ENCODE data around the gene ATP8A1. TPM values are rescaled to one million over a fixed set of nuclear protein-coding genes. Genes with fewer than 3 reads are reported as not detected.

Gene ATP8A1
- total RNA-seq, 2 experiments from 2014 or later = 80.0 to 141 TPM

- Histone ChIP-seq H3K9me2 (ENCODE audit: insufficient read depth, low read length) (no peaks in the 10 kb centered on the region), H2AFZ (ENCODE audit: low read length) (no peak overlapping the region), H3K4me1 (ENCODE audit: insufficient read depth, low read length, poor library complexity, severe bottlenecking) (no peaks in the 10 kb centered on the region), H4K20me1 (ENCODE audit: insufficient read depth, low read length) (no peaks in the 10 kb centered on the region), H3K4me2 (ENCODE audit: low read length) (no peak overlapping the region), H3K27ac (ENCODE audit: low read depth, low read length, poor library complexity, severe bottlenecking) (no peak overlapping the region), H3K9me3 (ENCODE audit: low read length) (no peaks in the 10 kb centered on the region), H3K4me3 (ENCODE audit: low read depth, low read length, poor library complexity, severe bottlenecking) (no peak overlapping the region), H3K36me3 (ENCODE audit: insufficient read depth, low read length) (no peaks in the 10 kb centered on the region), H3K79me2 (ENCODE audit: insufficient read depth, low read depth, low read length) (no peaks in the 10 kb centered on the region)
- intact Hi-C loops (cut with micrococcal nuclease; ENCODE audit: unreplicated experiment) = no loop called here
- no peak for DNase-seq (ENCODE audit: low spot score)
- ChIA-PET POLR2A (interaction anchor here (0.8 to 6.8 kb wide), 3 partner anchors 12 to 30 kb away, joined by 3 to 54 read pairs (median 3); no protein-coding TSS in a partner anchor), CTCF (ENCODE audit: unreplicated experiment) (no interaction called here)
- TF ChIP-seq, protein P1, sequence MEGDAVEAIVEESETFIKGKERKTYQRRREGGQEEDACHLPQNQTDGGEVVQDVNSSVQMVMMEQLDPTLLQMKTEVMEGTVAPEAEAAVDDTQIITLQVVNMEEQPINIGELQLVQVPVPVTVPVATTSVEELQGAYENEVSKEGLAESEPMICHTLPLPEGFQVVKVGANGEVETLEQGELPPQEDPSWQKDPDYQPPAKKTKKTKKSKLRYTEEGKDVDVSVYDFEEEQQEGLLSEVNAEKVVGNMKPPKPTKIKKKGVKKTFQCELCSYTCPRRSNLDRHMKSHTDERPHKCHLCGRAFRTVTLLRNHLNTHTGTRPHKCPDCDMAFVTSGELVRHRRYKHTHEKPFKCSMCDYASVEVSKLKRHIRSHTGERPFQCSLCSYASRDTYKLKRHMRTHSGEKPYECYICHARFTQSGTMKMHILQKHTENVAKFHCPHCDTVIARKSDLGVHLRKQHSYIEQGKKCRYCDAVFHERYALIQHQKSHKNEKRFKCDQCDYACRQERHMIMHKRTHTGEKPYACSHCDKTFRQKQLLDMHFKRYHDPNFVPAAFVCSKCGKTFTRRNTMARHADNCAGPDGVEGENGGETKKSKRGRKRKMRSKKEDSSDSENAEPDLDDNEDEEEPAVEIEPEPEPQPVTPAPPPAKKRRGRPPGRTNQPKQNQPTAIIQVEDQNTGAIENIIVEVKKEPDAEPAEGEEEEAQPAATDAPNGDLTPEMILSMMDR (conservative IDR thresholded peaks at IDR 0.05; ENCODE audit: low read length) = no peak
- no TSS peak for BruUV-seq (replicated peaks)
Observed at GRCh38 chr4:42690537-42690936, 33.6 kb upstream of the ATP8A1 start.

GRCh38 chr4:42683393-42683792, 26.5 kb upstream of the ATP8A1 start:
- no peak for DNase-seq (ENCODE audit: low spot score)
- Histone ChIP-seq H3K4me3 (ENCODE audit: low read depth, low read length, poor library complexity, severe bottlenecking) (no peak overlapping the region), H3K79me2 (ENCODE audit: insufficient read depth, low read depth, low read length) (no peaks in the 10 kb centered on the region), H3K36me3 (ENCODE audit: insufficient read depth, low read length) (peaks cover 12% of the 10 kb centered on the region), H4K20me1 (ENCODE audit: insufficient read depth, low read length) (no peaks in the 10 kb centered on the region), H3K4me1 (ENCODE audit: insufficient read depth, low read length, poor library complexity, severe bottlenecking) (peaks cover 23% of the 10 kb centered on the region), H2AFZ (ENCODE audit: low read length) (peak overlapping the region; percentile 43; the same call in 1 of the 2 replicates), H3K9me2 (ENCODE audit: insufficient read depth, low read length) (no peaks in the 10 kb centered on the region), H3K9me3 (ENCODE audit: low read length) (peaks cover 16% of the 10 kb centered on the region; the same call in 1 of the 2 replicates), H3K27ac (ENCODE audit: low read depth, low read length, poor library complexity, severe bottlenecking) (no peak overlapping the region), H3K4me2 (ENCODE audit: low read length) (no peak overlapping the region)
- BruUV-seq (replicated peaks) = no TSS peak
- ChIA-PET POLR2A (interaction anchor here (0.6 to 1.9 kb wide), 4 partner anchors 9 to 391 kb away, joined by 3 to 9 read pairs (median 3); no protein-coding TSS in a partner anchor), CTCF (ENCODE audit: unreplicated experiment) (no interaction called here)
- no peak for TF ChIP-seq EZH2phosphoT487 (IDR thresholded peaks at IDR 0.05; ENCODE audit: borderline replicate concordance, low read depth, low read length)
- TF ChIP-seq, protein P1 (conservative IDR thresholded peaks at IDR 0.05; ENCODE audit: low read length) = no peak
- intact Hi-C loops (cut with micrococcal nuclease; ENCODE audit: unreplicated experiment) = no loop called here

- TF ChIP-seq, protein P1 (conservative IDR thresholded peaks at IDR 0.05; ENCODE audit: low read length) = no peak
- no peak for TF ChIP-seq EZH2phosphoT487 (IDR thresholded peaks at IDR 0.05; ENCODE audit: borderline replicate concordance, low read depth, low read length)
- H3K4me3 ChIP-seq (ENCODE audit: low read depth, low read length, poor library complexity, severe bottlenecking) = peak overlapping the region; percentile 15
- H3K9me3 ChIP-seq (ENCODE audit: low read length) = peaks cover 51% of the 10 kb centered on the region
- H3K4me2 ChIP-seq (ENCODE audit: low read length) = peak overlapping the region; percentile 15
- no peaks in the 10 kb centered on the region for H4K20me1 ChIP-seq (ENCODE audit: insufficient read depth, low read length)
- intact Hi-C loops (cut with micrococcal nuclease; ENCODE audit: unreplicated experiment) = no loop called here
- POLR2A ChIA-PET = interaction anchor here (0.6 to 5.9 kb wide), 15 partner anchors 8 to 1778 kb away, joined by 3 to 54 read pairs (median 5); partner anchors contain the start of gene ATP8A1
- BruUV-seq (replicated peaks) = no TSS peak
- CTCF ChIA-PET (ENCODE audit: unreplicated experiment) = interaction anchor here (0.8 kb wide), 1 partner anchor 13 kb away, joined by 3 read pairs; no protein-coding TSS in a partner anchor
- peak overlapping the region; percentile 64 for H3K27ac ChIP-seq (ENCODE audit: low read depth, low read length, poor library complexity, severe bottlenecking)
- peak; percentile 65 for DNase-seq (ENCODE audit: low spot score)
- H3K4me1 ChIP-seq (ENCODE audit: insufficient read depth, low read length, poor library complexity, severe bottlenecking) = peaks cover 23% of the 10 kb centered on the region
- peaks cover 23% of the 10 kb centered on the region for H3K36me3 ChIP-seq (ENCODE audit: insufficient read depth, low read length)
- H2AFZ ChIP-seq (ENCODE audit: low read length) = peak overlapping the region; percentile 70
- no peaks in the 10 kb centered on the region for H3K9me2 ChIP-seq (ENCODE audit: insufficient read depth, low read length)
- H3K79me2 ChIP-seq (ENCODE audit: insufficient read depth, low read depth, low read length) = no peaks in the 10 kb centered on the region
Observed at GRCh38 chr4:42678512-42678911, 21.6 kb upstream of the ATP8A1 start.
